CD4-positive, alpha-beta T cell treated with Interleukin-4 for 4 hours (primary cell): Measurements from ENCODE around the gene IFITM1.
"Not testable (repeated sequence)": the region's sequence is repeated elsewhere in the genome, so short reads cannot be mapped to it uniquely, and the experiment has no call there.

ENCODE experiments used
- DNase-seq: peaks from one replicate; pipeline ENCODE4 v3.0.0-alpha.2; 2020

Gene IFITM1

DNA sequence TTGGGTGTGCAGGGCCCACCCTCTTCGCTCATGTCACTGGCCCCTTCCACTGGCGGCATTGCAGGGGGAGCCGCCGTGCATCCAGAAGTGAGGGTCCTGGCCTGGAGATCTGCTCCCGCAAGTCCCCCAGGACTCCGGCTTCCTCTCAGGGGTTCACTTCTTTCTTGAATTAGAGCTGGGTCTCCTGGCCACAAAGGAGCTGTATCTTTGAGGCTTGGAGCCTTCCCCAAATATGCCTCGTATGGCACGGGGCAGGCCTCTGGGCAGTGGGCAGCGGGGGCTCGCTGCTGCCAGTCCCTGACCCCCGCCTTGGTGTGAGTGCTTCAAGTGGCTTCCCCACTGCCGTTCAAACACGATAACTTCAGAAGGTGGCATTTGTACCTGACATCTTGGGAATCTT, 14.2 kb downstream of the IFITM1 start:
- DNase-seq: no peak

DNA sequence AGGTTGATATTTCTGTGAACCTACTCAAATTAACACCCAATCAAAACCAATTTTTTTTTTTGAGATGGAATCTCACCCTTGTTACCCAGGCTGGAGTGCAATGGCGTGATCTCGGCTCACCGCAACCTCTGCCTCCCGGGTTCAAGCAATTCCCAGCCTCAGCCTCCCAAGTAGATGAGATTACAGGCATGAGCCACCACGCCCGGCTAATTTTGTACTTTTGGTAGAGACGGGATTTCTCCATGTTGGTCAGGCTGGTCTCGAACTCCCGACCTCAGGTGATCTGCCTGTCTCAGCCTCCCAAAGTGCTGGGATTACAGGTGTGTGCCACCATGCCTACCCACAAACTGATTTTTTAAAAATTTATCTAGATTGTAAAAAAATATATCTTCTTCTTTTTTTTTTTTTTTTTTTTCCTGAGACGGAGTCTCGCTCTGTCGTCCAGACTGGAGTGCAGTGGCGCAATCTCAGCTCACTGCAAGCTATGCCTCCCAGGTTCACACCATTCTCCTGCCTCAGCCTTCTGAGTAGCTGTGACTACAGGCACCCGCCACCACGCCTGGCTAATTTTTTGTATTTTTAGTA, 14.8 kb downstream of the IFITM1 start:
- DNase-seq: not testable (repeated sequence)

DNA sequence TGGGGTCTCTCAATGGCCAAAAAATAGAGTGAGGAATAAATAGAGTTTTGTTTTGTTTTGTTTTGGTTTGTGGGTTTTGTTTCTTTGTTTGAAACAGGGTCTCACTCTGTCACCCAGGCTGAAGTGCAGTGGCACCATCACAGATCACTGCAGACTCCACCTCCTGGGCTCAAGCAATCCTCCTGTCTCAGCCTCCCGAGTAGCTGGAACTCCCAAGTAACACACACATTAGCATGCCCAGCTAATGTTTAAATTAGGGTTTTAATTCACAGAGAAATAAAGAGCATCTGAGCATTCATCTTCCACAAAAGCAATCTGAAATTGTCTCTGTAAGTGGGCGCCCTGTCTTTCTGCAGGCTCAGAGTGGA, 16.0 kb downstream of the IFITM1 start:
- no peak for DNase-seq

DNA sequence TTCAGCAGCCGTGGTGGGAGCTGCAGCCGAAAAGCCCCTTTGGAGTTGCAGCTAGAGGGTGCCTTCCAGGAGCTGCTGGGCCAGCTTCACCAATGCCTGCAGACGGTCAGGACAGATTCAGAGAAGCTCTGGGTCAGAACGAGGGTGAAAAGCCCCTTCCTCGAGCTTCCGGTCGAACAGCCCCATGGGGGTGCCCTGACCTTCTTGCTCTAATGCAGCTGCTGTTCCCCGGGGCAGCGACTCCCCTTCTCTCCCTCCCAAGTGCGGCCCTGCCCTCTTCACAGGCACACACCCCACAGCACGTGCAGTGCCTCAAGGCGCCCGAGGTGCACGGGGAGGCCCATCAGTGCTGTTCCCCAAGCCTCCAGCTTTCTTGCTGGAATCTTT, 16.5 kb downstream of the IFITM1 start:
- no peak for DNase-seq

DNA sequence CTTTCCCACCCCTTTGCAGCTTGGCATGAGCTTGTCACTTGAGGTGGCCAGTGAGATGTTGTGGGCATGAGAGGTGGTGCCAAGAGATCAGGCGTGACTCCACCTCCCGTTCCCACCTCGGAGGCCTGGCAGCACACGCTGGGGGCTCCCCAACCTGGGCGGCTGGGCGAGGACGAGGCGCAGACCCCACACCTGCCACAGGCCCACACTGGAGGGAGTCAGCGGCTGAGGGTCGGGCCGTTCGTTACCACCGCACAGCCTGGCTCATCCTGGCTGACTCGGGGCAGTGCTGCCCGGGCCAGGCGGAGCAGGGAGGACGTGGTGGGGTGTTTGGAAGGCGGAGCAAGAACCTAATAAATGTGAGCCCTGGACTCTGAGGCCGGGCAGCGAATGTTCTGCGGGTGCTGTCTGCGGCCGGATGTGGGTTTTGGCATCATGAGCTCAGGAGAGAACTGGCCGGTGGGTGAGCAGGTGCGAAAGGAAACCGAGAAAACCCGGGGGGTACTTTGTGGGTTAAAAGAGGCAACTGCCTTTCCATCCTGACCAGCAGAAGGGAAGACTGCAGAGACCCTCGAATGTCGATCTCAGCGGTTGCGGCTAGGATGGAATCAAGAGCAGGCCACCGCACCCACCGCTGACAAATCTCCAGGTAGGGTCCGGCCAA, 17.0 kb downstream of the IFITM1 start:
- no peak for DNase-seq

DNA sequence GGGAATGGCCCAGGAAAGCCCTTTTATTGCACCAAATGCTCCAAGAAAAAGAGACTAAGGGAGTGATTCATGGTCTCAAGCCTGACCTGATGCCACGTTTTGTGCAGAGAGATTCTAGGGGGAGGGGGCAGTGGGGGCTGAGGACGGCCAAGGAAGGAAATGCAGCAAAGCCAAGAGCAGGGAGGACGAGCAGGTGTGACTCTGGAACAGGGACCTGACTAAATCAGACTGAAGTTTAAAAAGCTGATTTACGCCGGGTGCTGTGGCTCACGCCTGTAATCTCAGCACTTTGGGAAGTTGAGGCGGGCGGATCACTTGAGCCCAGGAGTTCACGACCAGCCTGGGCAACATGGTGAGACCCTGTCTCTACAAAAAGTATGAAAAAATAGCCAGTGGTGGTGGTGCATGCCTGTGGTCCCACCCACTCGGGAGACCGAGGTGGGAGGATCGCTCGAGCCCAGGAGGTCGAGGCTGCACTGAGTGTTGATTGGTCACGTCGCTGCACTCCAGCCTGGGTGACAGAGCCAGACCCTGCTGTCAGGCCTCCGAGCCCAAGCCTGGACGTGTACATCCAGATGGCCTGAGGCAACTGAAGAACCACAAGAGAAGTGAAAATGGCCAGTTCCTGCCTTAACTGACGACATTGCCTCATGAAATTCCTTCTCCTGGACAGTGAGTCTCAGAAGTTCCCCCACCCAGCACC, 17.7 kb downstream of the IFITM1 start:
- DNase-seq: no peak

DNA sequence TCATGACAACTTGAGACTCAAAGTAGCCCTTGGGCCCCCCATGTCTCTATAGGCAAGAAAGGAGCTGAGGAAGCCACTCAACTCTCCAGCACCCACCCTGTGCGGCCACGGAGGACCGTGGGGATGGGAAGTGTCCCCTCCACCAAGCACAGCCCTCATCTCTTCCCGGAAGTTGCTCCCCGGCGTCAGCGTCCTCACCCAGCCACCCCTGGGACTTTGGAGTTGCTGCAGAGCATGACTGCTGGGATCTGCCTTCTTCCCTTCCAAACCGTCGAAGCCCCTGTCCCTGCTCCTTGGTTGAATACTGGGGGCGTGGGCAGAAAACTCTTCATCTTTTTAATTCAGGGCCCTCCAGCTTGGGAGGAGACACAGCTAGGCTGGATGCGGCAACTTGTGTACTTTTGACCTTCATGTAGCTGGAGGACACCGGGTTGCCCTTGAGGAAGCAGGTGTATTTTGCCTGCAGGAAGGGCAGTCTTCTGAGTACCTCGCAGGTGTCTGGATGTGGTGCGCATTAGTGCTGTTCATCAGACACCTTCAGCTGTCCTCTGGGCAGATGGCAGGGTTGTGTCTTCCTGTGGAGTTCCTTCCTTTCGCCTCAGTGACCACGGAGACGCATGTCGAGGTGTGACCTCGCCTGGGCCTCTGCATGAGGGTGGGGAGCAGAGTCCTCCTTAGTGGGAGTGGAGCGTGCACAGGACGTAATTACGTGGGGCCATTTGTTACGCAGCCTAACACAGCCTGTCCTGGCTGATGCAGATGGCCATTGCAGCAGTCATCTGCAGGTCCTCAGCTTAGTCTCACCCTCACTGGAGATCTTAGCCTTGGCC, 19.0 kb downstream of the IFITM1 start:
- no peak for DNase-seq

DNA sequence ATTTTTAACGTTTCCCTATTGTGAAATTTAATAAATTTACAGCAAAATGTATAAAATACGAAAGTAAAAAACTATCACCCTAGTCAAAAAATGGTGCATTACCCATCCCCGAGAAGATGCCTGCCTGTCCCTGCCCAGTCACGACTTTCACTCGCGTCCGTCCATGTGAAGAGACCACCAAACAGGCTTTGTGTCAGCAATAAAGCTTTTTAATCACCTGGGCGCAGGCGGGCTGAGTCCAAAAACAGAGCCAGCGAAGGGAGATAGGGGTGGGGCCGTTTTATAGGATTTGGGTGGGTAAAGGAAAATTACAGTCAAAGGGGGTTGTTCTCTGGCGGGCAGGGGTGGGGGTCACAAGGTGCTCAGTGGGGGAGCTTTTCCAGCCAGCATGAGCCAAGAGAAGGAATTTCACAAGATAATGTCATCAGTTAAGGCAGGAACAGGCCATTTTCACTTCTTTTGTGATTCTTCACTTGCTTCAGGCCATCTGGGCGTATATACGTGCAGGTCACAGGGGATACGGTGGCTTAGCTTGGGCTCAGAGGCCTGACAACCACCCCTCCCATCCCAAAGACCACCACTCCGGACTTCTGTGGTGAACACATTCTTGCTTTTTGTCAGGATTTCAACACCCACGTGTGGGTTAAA, 19.9 kb downstream of the IFITM1 start:
- DNase-seq: not testable (repeated sequence)

DNA sequence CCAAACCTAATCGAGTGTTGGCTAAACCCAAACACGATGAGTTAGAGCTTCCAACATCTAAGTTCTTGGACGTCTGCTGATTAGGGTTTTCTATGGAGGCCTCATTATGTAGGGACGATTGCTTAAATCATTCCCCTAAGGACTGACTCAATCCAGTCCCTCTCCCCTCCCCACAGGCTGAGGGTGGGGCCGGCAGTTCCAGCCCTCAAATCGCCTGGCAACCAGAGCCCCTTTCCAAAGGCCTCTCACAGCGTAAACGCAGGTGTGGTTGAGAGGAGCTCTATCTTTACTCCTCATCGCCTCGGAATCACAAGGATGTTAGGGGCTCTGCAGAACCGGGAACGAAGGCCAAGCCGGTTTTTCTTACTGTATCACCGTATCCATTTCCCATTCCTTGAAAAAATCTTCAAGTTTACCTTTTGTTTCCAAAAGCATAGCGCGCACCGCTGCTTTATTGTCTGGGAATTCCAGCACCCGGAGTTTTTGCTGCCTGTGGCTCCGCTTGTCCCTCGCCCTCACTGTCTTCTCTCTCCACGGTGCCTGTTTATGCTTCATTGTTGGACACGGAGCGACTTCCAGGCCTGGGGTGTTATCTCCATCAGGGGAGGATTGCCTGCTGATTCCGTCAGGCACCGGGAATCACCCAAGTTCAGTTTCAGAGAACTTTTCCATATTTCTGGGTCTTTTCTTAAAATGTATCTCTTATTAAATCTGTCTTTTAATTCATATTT, 20.6 kb downstream of the IFITM1 start:
- DNase-seq: no peak

DNA sequence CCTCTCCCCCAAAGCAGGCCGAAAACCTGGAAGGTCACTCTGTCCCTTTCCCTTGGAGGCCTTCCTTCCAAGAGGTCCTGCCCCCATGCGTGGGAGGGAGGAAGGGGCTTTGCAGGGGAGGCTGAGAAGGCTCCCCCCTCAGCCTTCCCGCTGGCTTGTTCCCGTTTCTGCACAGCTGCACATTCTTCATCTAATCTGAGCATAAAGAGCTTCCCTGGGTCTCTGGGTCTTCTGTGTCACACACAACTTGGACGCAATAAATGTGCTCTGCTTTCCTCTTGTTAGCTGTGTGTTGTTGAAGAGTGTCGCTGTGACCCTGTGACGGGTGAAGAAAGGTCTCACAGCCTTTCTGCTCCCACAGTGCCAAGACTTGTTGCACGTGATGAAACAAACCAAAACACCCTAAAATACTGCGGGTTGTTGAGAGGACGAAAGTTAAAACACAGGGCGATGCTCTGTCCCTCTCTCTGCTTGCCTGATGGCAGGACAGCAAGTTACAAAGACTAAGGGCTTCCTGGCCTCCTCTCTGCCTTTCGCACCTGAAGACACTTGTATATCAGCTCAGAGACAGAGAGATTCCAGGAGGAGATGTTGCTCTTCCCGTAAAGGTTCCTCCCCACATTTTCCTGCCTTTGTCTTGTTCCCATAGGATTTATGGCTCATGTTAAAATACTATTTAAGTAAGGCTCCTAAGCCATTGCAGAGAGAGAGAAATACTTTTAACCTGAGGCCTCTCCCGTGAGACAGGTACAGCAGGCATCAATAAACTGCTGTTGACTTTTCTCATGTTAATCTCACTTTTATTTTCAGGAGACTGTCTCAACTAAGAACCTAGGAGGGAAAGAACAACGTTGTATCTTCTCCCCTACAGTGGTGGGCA, 22.2 kb downstream of the IFITM1 start:
- DNase-seq: no peak

DNA sequence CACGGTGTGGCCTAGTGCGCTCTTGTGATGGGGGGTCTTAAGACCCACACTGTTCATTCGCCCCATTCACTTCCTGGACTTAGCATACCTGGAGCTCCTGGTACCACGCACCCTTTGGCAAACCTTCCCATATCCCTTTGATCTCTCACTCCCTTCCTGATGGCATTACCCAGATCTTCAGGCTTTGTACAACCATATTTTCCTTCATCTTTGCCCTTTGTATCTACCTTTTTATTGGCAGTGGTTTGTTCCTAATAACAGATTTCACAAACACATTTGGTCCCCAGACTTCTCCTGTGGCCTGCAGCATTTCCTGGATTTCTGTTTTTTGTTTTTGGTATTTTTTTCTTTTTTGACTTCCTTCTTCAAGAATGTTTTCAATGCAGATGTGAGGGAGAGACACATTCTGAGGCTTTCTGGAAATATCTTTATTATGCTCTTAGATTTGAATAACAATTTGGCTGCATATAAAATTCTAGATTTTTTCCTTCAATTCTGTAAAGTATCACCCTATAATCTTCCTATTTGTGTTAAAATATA, 22.9 kb downstream of the IFITM1 start:
- no peak for DNase-seq

DNA sequence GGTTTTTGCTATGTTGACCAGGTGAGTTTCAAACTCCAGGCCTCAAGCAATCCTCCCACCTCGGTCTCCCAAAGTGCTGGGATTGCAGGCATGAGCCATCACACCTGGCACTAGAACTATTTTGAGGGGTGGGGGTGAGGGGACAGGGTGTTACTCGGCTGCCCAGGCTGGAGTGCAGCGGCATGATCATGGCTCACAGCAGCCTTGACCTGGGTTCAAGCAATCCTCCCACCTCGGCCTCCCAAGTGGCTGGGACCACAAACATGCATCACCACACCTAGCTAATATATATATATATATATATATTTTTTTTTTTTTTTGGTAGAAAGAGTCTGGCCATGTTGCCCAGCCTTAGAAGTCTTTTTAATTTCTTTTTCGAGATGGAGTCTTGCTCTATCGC, 23.9 kb downstream of the IFITM1 start:
- DNase-seq: no peak

DNA sequence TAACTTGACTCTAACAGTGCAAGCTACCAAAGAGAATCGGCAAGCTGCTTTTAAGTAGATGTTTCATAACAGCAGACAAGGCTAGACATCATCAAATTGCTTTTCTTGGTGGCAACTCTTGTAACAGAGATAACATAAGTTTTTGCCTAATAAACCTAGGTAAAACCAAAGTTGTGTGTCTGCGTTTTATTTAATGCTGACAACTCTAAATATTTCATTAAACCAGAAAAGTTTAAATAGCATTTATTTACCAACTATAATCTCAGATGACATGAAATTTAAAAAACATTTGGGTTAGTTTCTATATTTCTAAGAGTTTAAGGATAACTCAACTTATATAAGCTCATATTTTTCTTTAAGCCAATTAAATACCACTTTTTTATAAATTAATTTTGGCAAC, 26.1 kb downstream of the IFITM1 start:
- no peak for DNase-seq

DNA sequence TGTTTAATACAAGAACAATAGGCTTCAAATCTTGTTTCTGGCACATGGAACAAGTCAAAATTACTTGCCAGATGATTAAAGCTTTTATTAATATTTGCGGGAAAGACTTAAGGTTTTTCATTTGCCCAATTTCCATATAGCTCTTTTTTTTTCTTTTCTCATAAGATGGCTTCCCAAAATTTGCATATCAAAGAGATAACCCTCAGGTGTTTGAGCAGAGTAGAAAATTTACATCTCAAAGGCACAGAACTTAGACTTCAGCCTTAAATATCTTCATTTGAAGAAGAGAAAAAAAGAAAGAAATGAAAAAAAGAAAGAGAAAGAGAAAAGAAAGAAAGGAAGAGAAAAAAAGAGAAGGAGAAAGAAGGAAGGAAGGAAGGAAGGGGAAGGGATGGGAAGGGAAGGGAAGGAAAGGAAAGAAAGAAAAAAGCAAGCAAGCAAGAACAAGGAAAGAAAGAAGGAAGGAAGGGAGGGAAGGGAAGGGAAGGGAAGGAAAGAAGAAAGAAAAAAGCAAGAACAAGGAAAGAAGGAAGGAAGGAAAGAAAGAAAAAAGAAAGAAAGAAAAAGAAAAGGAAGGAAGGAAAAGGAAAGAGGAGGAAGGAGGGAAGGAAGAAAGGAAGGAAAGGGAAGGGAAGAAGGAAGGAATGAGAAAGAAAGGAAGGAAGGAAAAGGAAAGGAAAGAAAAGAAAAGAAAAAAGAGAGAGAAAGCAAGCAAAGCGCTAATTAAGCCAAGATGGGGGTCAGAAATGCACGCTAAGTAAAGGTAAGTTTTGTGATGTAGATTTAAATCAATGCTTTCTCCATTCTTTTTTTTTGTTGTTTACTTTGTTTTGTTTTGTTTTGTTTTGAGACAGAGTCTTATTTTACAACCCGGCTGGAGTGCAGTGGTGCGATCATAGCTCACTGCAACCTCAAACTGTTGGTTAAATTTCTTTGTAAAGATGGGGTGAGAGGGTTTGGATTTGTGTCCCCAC, 27.0 kb downstream of the IFITM1 start:
- no peak for DNase-seq

DNA sequence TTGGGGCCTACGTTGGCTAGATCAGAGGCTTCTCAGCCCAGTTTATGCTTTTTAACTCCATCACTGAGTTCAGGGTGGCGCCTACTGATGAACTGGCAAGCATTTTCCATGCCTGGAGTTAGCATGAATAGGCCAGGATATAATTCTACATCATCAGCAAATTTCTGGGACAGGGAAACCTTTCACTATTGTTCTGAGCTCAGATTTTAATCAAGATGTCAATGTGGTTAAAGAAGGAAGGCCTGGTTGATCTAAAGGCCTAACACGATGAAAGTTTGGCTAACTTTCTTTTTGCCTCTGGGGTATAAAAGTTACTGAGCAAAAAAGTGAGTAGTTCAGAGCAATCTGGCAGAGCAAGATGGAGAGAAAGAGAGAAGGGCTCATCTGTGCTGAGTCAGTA, 28.5 kb downstream of the IFITM1 start:
- DNase-seq: no peak

DNA sequence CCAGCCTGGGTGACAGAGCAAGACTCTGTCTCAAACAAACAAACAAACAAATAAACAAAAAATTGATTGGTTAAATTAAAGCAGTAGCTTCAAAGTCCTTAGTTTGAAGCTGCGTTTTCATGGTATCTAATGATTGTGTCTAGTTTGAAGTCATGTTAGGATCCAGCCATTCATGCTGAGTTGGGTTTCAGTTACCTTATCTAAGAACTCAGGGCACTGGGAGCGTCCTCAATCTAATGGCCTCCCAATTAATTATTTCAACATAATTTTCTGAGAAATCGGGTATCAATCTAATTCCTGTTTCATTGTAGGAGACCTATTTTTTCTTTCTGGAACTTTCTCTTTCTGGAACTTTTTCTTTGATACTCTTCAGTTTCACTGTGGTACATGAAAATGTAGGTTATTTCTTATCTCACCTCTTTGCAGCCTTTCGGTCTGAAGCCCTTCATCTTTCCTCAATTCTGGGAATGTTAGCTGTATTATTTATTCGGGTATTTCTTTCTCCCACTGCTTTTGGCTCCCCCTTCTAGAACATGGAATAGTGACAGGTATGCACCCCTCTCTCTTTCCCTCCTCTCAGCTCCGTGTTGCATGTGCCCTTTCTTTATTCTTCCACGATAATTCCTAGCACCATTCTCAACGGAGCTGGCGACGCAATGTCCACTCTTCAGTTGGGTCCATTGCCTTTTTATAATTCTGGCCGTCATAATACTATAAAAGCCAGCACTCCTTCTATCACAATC, 31.2 kb downstream of the IFITM1 start:
- no peak for DNase-seq

DNA sequence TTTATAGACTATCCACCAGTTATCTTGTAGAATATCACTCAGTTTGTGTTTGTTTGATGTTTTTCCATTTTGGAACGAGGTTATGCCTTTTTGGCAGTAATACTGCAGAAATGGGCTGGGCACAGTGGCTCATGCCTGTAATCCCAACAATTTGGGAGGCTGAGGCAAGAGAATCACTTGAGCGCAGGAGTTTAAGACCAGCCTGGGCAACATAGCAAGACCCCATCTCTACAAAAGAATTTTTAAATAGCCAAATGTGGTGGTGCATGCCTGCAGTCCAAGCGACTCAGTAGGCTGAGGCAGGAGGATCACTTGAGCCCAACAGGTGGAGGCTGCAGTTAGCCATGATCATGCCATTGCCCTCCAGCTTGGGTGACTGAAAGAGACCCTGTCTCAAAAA, 32.7 kb downstream of the IFITM1 start:
- no peak for DNase-seq

DNA sequence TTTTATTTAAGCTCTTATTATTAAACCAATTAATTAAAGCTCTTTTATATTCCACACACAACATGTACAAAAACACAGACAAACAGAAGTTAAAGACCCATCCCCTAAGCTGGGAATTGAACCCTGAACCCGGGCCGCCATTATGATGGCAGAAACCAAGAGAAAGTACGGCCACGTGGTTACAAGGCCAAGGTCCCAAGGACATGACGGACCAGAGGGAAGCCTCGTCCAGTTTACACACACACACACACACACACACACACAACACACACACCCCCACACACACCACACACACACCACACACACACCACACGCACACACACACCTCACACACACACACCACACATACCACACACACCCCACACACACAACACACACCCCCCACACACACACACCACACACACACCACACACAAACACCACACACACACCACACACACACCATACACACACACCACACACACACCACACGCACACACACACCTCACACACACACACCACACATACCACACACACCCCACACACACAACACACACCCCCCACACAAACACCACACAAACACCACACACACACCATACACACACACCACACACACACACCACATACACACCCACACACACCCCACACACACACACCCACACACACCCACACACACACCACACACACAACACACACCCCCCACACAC, 35.6 kb downstream of the IFITM1 start:
- not testable (repeated sequence) for DNase-seq
